A673 (cell line): ENCODE measurements around the gene ATF6. TPM values are rescaled to one million over a fixed set of nuclear protein-coding genes. Genes with fewer than 3 reads are reported as not detected.

ENCODE experiments used
- BruUV-seq: library from RNA; stranded (reverse); fragments of 400-500 nt; replicated peaks from 2 replicates; lab custom pipeline; 2021; lab: Mats Ljungman, UMichigan
- CTCF ChIA-PET: fragments of 300-600 bp; sonication (Branson Sonifier 250); formaldehyde crosslinking; loops from one replicate; lab custom pipeline; 2022; ENCODE audit warnings: antibody characterized with exemption; lab: Charles Lee
- POLR2A ChIA-PET: fragments of 300-600 bp; sonication (Branson Sonifier 250); formaldehyde crosslinking; loops from one replicate; lab custom pipeline; 2022; ENCODE audit warnings: antibody characterized with exemption; ENCODE audit not compliant: low non-redundant PET; lab: Charles Lee
- DNase-seq: peaks from one replicate; pipeline ENCODE4 v3.0.0-alpha.2; 2015; ENCODE audit warnings: low spot score
- H3K27ac ChIP-seq: fragments of 200-600 bp; sonication (generic); 2 replicates; pipeline ENCODE4 v1.5.1; 2016; ENCODE audit warnings: mixed run types, low read depth, mild to moderate bottlenecking, mixed read lengths, antibody characterized with exemption, low read length; ENCODE audit not compliant: poor library complexity, severe bottlenecking
- H3K27me3 ChIP-seq: fragments of 200-600 bp; sonication (generic); replicated peaks from 2 replicates; pipeline ENCODE4 v1.6.1; 2017; ENCODE audit warnings: mixed run types, low read depth, mild to moderate bottlenecking, mixed read lengths, antibody characterized with exemption, low read length; ENCODE audit not compliant: insufficient read depth, poor library complexity
- H3K36me3 ChIP-seq: fragments of 200-600 bp; sonication (generic); 2 replicates; pipeline ENCODE4 v1.6.1; 2016; ENCODE audit warnings: mixed run types, mild to moderate bottlenecking, mixed read lengths, antibody characterized with exemption, low read length; ENCODE audit not compliant: insufficient read depth, poor library complexity, severe bottlenecking
- H3K4me1 ChIP-seq: fragments of 200-600 bp; sonication (generic); 2 replicates; pipeline ENCODE4 v1.6.1; 2017; ENCODE audit warnings: mixed run types, mild to moderate bottlenecking, mixed read lengths, antibody characterized with exemption, low read length; ENCODE audit not compliant: insufficient read depth, poor library complexity, severe bottlenecking
- H3K4me3 ChIP-seq: fragments of 200-600 bp; sonication (generic); 2 replicates; pipeline ENCODE4 v1.5.1; 2016; ENCODE audit warnings: low read depth, mixed run types, mild to moderate bottlenecking, mixed read lengths, low read length; ENCODE audit not compliant: poor library complexity, severe bottlenecking
- H3K9me3 ChIP-seq: fragments of 200-600 bp; sonication (generic); 2 replicates; pipeline ENCODE4 v1.6.1; 2016; ENCODE audit warnings: mixed run types, low read depth, mild to moderate bottlenecking, mixed read lengths, antibody characterized with exemption, low read length; ENCODE audit not compliant: poor library complexity, severe bottlenecking
- EZH2 ChIP-seq: fragments of 200-600 bp; sonication (generic); IDR thresholded peaks from 2 replicates; pipeline ENCODE4 v1.6.1; 2017; ENCODE audit warnings: borderline replicate concordance, low read depth, mild to moderate bottlenecking, mixed read lengths, antibody characterized with exemption, low read length; ENCODE audit not compliant: poor library complexity, severe bottlenecking
- intact Hi-C: fragments of 100-400 bp; cut with micrococcal nuclease; formaldehyde crosslinking; loops from one replicate; pipeline ENCODE4 v1.10.0; 2022; ENCODE audit not compliant: unreplicated experiment
- total RNA-seq: library from RNA; stranded (reverse); gene quantifications from 2 replicates; pipeline ENCODE4 v1.2.3, GENCODE V29; 2021
- TF ChIP-seq, protein P1 (sequence below): fragments of 300-800, 200-600 bp; sonication (generic); conservative IDR thresholded peaks from 2 replicates; pipeline ENCODE4 v1.5.1; 2017; ENCODE audit warnings: low read depth, mild to moderate bottlenecking, antibody characterized with exemption, low read length, moderate library complexity, mixed read lengths

Gene ATF6
- total RNA-seq, 1 experiment from 2014 or later = 21.8 TPM

DNA sequence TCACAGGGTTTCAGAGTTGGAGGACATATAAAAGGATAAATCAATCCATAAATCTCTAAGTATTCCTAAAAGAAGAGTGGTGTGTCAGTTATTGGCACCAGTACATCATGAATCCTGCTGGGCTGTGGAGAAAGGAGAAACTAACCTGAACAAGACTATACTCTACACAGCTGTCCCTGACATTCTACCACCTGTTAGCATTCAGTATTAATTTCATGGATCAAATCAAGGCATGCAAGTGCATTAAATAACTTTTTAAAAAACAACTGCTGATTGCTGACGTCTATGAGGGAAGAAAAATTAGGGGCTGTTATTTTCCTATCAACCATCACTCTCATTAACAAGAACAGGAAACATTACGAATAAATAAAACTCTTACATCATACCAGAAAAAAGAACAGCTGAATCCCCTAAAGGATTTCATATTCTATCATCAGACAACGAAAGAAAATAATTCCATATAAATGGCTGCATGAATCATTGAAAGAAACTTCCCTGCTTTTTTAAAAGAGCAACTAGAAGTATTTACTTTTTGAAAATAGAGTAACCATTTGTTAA, 121.7 kb downstream of the ATF6 start:
- no TSS peak for BruUV-seq
- H3K4me3 ChIP-seq = no peak overlapping the region
- TF ChIP-seq EZH2 = no peak
- peak; percentile 38 for DNase-seq
- peak overlapping the region; percentile 27 for H3K27ac ChIP-seq
- H3K4me1 ChIP-seq = peaks cover 52% of the 10 kb centered on the region
- H3K36me3 ChIP-seq = no peaks in the 10 kb centered on the region
- CTCF ChIA-PET = no interaction called here
- intact Hi-C loops = no loop called here
- H3K27me3 ChIP-seq = no peaks in the 10 kb centered on the region
- no peaks in the 10 kb centered on the region for H3K9me3 ChIP-seq
- POLR2A ChIA-PET = no interaction called here

DNA sequence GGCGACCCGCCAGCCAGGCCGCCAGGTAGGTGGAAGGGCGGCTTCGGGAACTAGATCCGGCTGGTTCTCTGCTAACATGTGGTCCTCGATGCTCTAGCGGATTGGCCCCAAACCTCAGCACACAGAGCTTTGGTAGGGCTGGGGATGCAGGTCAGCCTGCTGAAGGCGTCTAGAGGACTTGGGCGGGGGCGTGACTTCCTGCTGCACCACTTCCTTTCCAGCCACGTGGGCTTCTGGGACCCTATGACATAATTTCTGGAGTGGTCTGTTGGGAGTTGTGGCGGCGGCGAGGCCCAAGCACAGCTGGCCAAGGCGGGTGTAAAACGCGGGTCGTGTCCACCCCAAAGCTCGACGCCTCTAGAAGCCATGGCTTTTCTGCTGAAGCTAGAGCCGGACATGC, 124.5 kb downstream of the ATF6 start:
- Histone ChIP-seq H3K36me3 (no peaks in the 10 kb centered on the region), H3K9me3 (no peaks in the 10 kb centered on the region), H3K27ac (no peak overlapping the region), H3K27me3 (no peaks in the 10 kb centered on the region), H3K4me3 (no peak overlapping the region), H3K4me1 (peaks cover 30% of the 10 kb centered on the region)
- intact Hi-C loops = no loop called here
- TF ChIP-seq, protein P1, sequence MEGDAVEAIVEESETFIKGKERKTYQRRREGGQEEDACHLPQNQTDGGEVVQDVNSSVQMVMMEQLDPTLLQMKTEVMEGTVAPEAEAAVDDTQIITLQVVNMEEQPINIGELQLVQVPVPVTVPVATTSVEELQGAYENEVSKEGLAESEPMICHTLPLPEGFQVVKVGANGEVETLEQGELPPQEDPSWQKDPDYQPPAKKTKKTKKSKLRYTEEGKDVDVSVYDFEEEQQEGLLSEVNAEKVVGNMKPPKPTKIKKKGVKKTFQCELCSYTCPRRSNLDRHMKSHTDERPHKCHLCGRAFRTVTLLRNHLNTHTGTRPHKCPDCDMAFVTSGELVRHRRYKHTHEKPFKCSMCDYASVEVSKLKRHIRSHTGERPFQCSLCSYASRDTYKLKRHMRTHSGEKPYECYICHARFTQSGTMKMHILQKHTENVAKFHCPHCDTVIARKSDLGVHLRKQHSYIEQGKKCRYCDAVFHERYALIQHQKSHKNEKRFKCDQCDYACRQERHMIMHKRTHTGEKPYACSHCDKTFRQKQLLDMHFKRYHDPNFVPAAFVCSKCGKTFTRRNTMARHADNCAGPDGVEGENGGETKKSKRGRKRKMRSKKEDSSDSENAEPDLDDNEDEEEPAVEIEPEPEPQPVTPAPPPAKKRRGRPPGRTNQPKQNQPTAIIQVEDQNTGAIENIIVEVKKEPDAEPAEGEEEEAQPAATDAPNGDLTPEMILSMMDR = no peak
- no peak for TF ChIP-seq EZH2
- ChIA-PET CTCF (no interaction called here), POLR2A (no interaction called here)
- no peak for DNase-seq
- BruUV-seq = no TSS peak

DNA sequence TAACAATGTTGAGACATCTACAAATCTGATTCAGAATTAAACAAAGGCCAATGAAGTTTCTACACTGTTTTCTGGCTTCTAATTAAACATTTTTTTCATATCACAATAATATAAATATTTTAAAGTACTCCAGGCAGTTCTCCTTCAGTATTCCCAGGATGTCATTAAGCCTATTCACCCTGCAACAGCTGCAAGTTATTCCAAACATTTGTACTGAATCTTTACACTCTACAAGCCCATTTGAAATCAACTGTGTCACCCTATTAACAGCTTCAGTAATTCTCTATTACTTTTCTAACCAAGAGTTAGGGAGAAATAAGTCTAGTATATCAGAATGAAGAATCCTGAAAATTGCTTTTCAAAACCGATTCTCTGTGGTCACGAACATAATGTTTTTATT, 133.0 kb downstream of the ATF6 start:
- Histone ChIP-seq H3K36me3 (no peaks in the 10 kb centered on the region), H3K27me3 (no peaks in the 10 kb centered on the region), H3K9me3 (no peaks in the 10 kb centered on the region), H3K27ac (no peak overlapping the region), H3K4me1 (peaks cover 18% of the 10 kb centered on the region), H3K4me3 (no peak overlapping the region)
- intact Hi-C loops = no loop called here
- TF ChIP-seq, protein P1 = no peak
- TF ChIP-seq EZH2 = no peak
- no peak for DNase-seq
- BruUV-seq = no TSS peak
- CTCF ChIA-PET = no interaction called here
- POLR2A ChIA-PET = no interaction called here

DNA sequence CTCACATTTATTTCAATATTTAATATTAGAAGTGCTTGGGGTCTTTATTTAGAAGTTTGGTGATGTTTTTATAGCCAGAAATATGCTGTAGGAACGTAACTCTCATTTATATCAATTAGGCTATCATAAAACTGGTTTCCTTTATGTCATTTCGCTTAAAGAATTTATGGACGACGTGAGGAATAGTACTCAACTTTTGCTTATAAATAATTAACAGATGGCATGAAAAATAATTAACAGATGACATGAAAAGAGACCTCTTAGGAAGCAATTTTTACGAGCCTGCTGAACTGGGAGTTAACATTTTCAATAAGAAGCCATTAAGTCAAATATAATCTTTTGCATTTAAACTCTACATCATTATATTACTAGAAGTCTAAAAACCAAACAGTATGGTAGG, 134.0 kb downstream of the ATF6 start:
- no peak overlapping the region for H3K27ac ChIP-seq
- TF ChIP-seq, protein P1 = no peak
- TF ChIP-seq EZH2 = no peak
- H3K9me3 ChIP-seq = no peaks in the 10 kb centered on the region
- H3K27me3 ChIP-seq = no peaks in the 10 kb centered on the region
- CTCF ChIA-PET = no interaction called here
- POLR2A ChIA-PET = no interaction called here
- intact Hi-C loops = no loop called here
- DNase-seq = no peak
- no peaks in the 10 kb centered on the region for H3K36me3 ChIP-seq
- H3K4me3 ChIP-seq = no peak overlapping the region
- H3K4me1 ChIP-seq = peaks cover 18% of the 10 kb centered on the region
- BruUV-seq = no TSS peak
